ENCODE results near the gene PFDN6. TPM values are rescaled to one million over a fixed set of nuclear protein-coding genes. Genes with fewer than 3 reads are reported as not detected.

The PFDN6 gene
- total and polyA plus RNA-seq, 10 of the 15 experiments (the other 5 are each of a cell fraction or from before 2014, with no cell fraction given) = 3.1 to 168 (median 82.6) TPM

DNA sequence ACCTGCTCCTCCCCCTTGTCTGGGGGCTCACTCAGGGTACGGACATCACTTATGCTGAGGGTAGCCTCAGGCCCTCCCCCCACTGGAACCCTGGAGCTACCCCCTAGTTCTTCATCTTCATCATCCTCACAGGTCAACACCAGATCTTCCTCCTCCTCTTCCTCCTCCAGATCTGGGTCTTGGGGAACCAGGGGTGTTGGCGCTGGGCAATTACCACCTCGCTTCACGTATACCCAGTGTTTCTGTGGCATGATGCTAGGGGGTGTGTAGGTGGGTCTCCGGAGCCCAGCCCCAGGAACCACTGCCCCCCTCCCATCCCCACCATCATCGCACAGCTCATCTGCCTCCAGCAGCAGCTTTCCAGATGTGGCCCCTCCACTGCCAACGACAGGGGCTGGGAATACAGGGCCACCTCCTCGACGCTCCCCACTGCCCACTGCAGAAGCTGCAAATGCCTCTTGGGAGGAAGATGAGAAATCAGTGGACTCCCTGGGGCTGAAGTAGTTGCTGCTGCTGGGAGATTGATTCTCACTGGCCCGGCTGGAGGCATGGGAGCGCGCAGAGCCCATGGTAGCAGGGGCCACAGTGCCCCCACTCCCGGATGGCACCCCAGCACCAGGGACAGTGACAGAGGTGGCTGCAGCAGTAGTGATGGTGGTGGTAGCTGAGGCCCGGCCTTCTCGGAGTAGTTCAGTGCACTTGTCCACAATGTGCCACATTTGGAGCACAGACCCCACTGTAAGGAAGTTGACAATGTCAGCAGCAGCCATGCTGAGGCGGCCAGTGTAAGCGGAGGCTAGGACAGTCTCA, 26.6 kb downstream of the PFDN6 start:
- RAD21 ChIA-PET (ENCODE audit: unreplicated experiment) = interaction anchor here (2.8 kb wide), 1 partner anchor 29 kb away, joined by 22 read pairs; no protein-coding TSS in a partner anchor
- H3K4me3 ChIP-seq = no peak overlapping the region
- TF ChIP-seq ZBED1 (IDR thresholded peaks at IDR 0.05; ENCODE audit: borderline replicate concordance) (no peak), TAF1 (IDR thresholded peaks at IDR 0.05; ENCODE audit: borderline replicate concordance, low read depth, low read length) (no peak), FOXK2 (IDR thresholded peaks at IDR 0.05) (no peak), IKZF2 (IDR thresholded peaks at IDR 0.05) (no peak), KLF5 (IDR thresholded peaks at IDR 0.05; ENCODE audit: partially characterized antibody) (no peak), GABPA (IDR thresholded peaks at IDR 0.05; ENCODE audit: low read depth) (no peak), TARDBP (IDR thresholded peaks at IDR 0.05; ENCODE audit: borderline replicate concordance) (no peak), YBX1 (IDR thresholded peaks at IDR 0.05) (no peak), ZNF274 (IDR thresholded peaks at IDR 0.05; ENCODE audit: insufficient read depth, insufficient read length) (no peak), EP300 (IDR thresholded peaks at IDR 0.05; ENCODE audit: borderline replicate concordance in 1 of 2, control insufficient read depth in 1 of 2, low read depth in 2 of 2, low read length in 2 of 2) (no peak), NR2C1 (IDR thresholded peaks at IDR 0.05) (no peak), SMAD5 (IDR thresholded peaks at IDR 0.05; ENCODE audit: low read depth) (no peak), ZNF207 (IDR thresholded peaks at IDR 0.05; ENCODE audit: borderline replicate concordance) (no peak), KAT2A (conservative IDR thresholded peaks at IDR 0.05; ENCODE audit: control insufficient read depth, low read depth, low read length) (no peak), EGR1 (IDR thresholded peaks at IDR 0.05; ENCODE audit: borderline replicate concordance in 1 of 2, low read depth in 2 of 2, low read length in 2 of 2) (no peak), RBBP5 (conservative IDR thresholded peaks at IDR 0.05) (no peak), TBL1XR1 (IDR thresholded peaks at IDR 0.05; ENCODE audit: low read depth, low read length) (no peak), KDM1A (IDR thresholded peaks at IDR 0.05; ENCODE audit: borderline replicate concordance) (no peak)
- TF ChIP-seq, protein P1, sequence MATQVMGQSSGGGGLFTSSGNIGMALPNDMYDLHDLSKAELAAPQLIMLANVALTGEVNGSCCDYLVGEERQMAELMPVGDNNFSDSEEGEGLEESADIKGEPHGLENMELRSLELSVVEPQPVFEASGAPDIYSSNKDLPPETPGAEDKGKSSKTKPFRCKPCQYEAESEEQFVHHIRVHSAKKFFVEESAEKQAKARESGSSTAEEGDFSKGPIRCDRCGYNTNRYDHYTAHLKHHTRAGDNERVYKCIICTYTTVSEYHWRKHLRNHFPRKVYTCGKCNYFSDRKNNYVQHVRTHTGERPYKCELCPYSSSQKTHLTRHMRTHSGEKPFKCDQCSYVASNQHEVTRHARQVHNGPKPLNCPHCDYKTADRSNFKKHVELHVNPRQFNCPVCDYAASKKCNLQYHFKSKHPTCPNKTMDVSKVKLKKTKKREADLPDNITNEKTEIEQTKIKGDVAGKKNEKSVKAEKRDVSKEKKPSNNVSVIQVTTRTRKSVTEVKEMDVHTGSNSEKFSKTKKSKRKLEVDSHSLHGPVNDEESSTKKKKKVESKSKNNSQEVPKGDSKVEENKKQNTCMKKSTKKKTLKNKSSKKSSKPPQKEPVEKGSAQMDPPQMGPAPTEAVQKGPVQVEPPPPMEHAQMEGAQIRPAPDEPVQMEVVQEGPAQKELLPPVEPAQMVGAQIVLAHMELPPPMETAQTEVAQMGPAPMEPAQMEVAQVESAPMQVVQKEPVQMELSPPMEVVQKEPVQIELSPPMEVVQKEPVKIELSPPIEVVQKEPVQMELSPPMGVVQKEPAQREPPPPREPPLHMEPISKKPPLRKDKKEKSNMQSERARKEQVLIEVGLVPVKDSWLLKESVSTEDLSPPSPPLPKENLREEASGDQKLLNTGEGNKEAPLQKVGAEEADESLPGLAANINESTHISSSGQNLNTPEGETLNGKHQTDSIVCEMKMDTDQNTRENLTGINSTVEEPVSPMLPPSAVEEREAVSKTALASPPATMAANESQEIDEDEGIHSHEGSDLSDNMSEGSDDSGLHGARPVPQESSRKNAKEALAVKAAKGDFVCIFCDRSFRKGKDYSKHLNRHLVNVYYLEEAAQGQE (IDR thresholded peaks at IDR 0.05; ENCODE audit: low read depth, low read length) = no peak
- no peaks in the 10 kb centered on the region for H3K9me3 ChIP-seq (replicated peaks; ENCODE audit: control insufficient read depth, insufficient read depth, low read length)
- SMC1A ChIA-PET (ENCODE audit: uncharacterized antibody, unreplicated experiment) = interaction anchor here (1.2 kb wide), 1 partner anchor 8 kb away, joined by 3 read pairs; no protein-coding TSS in a partner anchor
- 88% methylated on average over 15 of the region's 17 CpGs for WGBS (ENCODE audit: insufficient coverage, insufficient replicate concordance, low lambda C conversion rate, missing lambda C conversion rate)
- intact Hi-C loops (cut with micrococcal nuclease; ENCODE audit: unreplicated experiment) = loop anchor here (5.0 kb wide), 1 partner anchor 101 kb away; the partner anchor contains the start of gene CUTA
- H2AFZ ChIP-seq (ENCODE audit: control insufficient read depth, low read depth, low read length) = no peak overlapping the region
- peak overlapping the region; percentile 67 for H3K4me2 ChIP-seq (ENCODE audit: control insufficient read depth, insufficient read depth)
- FAIRE-seq (no peak), DNase-seq (ENCODE audit: low read depth, low spot score) (no peak), ATAC-seq (no peak)
- H3K27me3 ChIP-seq (replicated peaks in 1 of 2; ENCODE audit: control insufficient read depth in 2 of 2, insufficient read depth in 2 of 2, low read length in 1 of 2) = no peaks in the 10 kb centered on the region
- H3K36me3 ChIP-seq (ENCODE audit: control insufficient read depth in 2 of 2, insufficient read depth in 2 of 2, low read length in 1 of 2) = peaks cover 9 to 15% of the 10 kb centered on the region in 2 experiments; a peak in 3 of 4 replicates
- H3K79me2 ChIP-seq (ENCODE audit: control insufficient read depth, insufficient read depth, low read length) = peaks cover 55% of the 10 kb centered on the region
- no peak overlapping the region for H3K9ac ChIP-seq (ENCODE audit: control insufficient read depth, insufficient read depth, low read length)
- in situ Hi-C loops (cut with MboI) = no loop called here
- peaks cover 30% of the 10 kb centered on the region for H3K4me1 ChIP-seq (ENCODE audit: control insufficient read depth, insufficient read depth, low read length)
- no TSS peak for BruUV-seq (replicated peaks)
- POLR2A ChIA-PET = interaction anchor here (0.5 kb wide), 1 partner anchor 80 kb away, joined by 3 read pairs; no protein-coding TSS in a partner anchor
- CTCF ChIA-PET = interaction anchor here (0.8 kb wide), 1 partner anchor 29 kb away, joined by 3 read pairs; no protein-coding TSS in a partner anchor
- no peak overlapping the region for H3K27ac ChIP-seq (ENCODE audit: control insufficient read depth, insufficient read depth)
- H4K20me1 ChIP-seq (ENCODE audit: control insufficient read depth, insufficient read depth) = 0 out of 2 replicates have a peak, but pooled peaks cover 3% of the 10 kb centered on the region
